Activated CD4-positive, alpha-beta memory T cell treated with anti-CD3 and anti-CD28 coated beads, Interleukin-2, amount 10 ng/mL, durations not matched to agents 7 days and 5 days (primary cell): ENCODE results near the gene TMEM119. TPM values are rescaled to one million over a fixed set of nuclear protein-coding genes. Genes with fewer than 3 reads are reported as not detected.
"Not testable (repeated sequence)": the region's sequence is repeated elsewhere in the genome, so short reads cannot be mapped to it uniquely, and the experiment has no call there.

Experiments
- CTCF ChIA-PET: fragments of 350-600 bp; sonication (Branson Sonifier 250); formaldehyde crosslinking; loops from one replicate; lab custom pipeline; 2021; ENCODE audit warnings: antibody characterized with exemption, inconsistent platforms; lab: Charles Lee
- POLR2A ChIA-PET: fragments of 350-600 bp; sonication (Branson Sonifier 250); formaldehyde crosslinking; loops from one replicate; lab custom pipeline; 2021; ENCODE audit warnings: antibody characterized with exemption; lab: Charles Lee
- DNase-seq: peaks from one replicate; pipeline ENCODE4 v3.0.0-alpha.2; 2020
- H3K27ac Mint-ChIP-seq: one replicate; pipeline ENCODE4 v1.8.0; 2021; ENCODE audit warnings: mild to moderate bottlenecking, mixed read lengths
- H3K27me3 Mint-ChIP-seq: one replicate; pipeline ENCODE4 v1.8.0; 2021; ENCODE audit warnings: mixed read lengths
- H3K36me3 Mint-ChIP-seq: one replicate; pipeline ENCODE4 v1.8.0; 2021; ENCODE audit warnings: low read depth, mixed read lengths
- H3K4me1 Mint-ChIP-seq: one replicate; pipeline ENCODE4 v1.8.0; 2021; ENCODE audit warnings: mixed read lengths
- H3K4me3 Mint-ChIP-seq: one replicate; pipeline ENCODE4 v1.8.0; 2021; ENCODE audit warnings: mild to moderate bottlenecking, mixed read lengths
- H3K9me3 Mint-ChIP-seq: one replicate; pipeline ENCODE4 v1.8.0; 2021; ENCODE audit warnings: mixed read lengths
- total RNA-seq, 2 experiments: library from RNA; stranded (reverse); gene quantifications; one replicate each; pipeline ENCODE4 v1.2.3, GENCODE V29; 2021

The TMEM119 gene
- total RNA-seq, 2 experiments from 2014 or later = 0.80 to 1.0 TPM

- peak within 1 kb of the TSS; percentile 99 for H3K27ac Mint-ChIP-seq
- H3K27me3 Mint-ChIP-seq = no peaks in the 10 kb centered on the region
- CTCF ChIA-PET = interaction anchor here (0.5 to 3.8 kb wide), 13 partner anchors 56 to 532 kb away, joined by 3 to 51 read pairs (median 4); partner anchors contain the start of gene SELPLG
- H3K4me1 Mint-ChIP-seq = peaks cover 63% of the 10 kb centered on the region
- peak; percentile 99 for DNase-seq
- H3K9me3 Mint-ChIP-seq = no peaks in the 10 kb centered on the region
- peaks cover 51% of the 10 kb centered on the region for H3K36me3 Mint-ChIP-seq
- POLR2A ChIA-PET = interaction anchor here (0.8 to 15.5 kb wide), 21 partner anchors 9 to 877 kb away, joined by 3 to 385 read pairs (median 5); partner anchors contain the start of genes FICD, PWP1, SELPLG and SSH1
- peak within 1 kb of the TSS; percentile 100 for H3K4me3 Mint-ChIP-seq
Observed at GRCh38 chr12:108562348-108563135, 35.3 kb downstream of the TMEM119 start, which contains the start of gene ISCU. TSS of gene ISCU (plus strand) at chr12:108562596. CDS start at chr12:108562623, 27 bp downstream.

DNA sequence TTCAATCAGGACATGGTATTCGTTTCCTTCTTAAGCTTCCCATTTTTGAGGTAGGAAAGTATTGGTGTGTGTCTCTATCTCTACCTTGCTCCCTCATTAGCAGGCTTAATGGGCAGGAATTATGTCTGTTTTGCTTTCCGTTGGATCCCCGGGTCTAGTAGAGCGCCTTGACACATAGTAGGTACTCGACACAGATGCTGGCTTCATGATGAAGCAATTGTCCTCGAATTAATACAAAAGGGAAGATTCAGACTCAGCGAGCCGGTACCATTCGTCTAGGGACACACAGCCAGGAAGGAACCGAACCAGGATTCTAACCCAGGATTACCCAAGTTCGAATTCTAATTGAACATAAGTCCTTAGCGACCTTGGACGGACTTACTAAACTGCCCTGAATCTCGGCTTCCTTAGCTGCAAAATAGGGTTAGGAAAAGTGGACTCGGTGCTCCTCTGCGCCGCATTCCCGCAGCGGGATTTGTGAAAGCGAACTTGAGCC, 36.0 kb downstream of the TMEM119 start:
- Mint-ChIP-seq H3K36me3 (peaks cover 49% of the 10 kb centered on the region), H3K9me3 (no peaks in the 10 kb centered on the region), H3K27me3 (no peaks in the 10 kb centered on the region), H3K4me3 (peak overlapping the region; percentile 100), H3K27ac (peak overlapping the region; percentile 99), H3K4me1 (peaks cover 61% of the 10 kb centered on the region)
- ChIA-PET POLR2A (interaction anchor here (0.8 to 15.5 kb wide), 25 partner anchors 9 to 877 kb away, joined by 3 to 385 read pairs (median 5); partner anchors contain the start of genes FICD, PWP1, SELPLG and SSH1), CTCF (interaction anchor here (0.7 to 3.8 kb wide), 12 partner anchors 57 to 532 kb away, joined by 3 to 51 read pairs (median 4); partner anchors contain the start of gene SELPLG)
- DNase-seq = no peak

DNA sequence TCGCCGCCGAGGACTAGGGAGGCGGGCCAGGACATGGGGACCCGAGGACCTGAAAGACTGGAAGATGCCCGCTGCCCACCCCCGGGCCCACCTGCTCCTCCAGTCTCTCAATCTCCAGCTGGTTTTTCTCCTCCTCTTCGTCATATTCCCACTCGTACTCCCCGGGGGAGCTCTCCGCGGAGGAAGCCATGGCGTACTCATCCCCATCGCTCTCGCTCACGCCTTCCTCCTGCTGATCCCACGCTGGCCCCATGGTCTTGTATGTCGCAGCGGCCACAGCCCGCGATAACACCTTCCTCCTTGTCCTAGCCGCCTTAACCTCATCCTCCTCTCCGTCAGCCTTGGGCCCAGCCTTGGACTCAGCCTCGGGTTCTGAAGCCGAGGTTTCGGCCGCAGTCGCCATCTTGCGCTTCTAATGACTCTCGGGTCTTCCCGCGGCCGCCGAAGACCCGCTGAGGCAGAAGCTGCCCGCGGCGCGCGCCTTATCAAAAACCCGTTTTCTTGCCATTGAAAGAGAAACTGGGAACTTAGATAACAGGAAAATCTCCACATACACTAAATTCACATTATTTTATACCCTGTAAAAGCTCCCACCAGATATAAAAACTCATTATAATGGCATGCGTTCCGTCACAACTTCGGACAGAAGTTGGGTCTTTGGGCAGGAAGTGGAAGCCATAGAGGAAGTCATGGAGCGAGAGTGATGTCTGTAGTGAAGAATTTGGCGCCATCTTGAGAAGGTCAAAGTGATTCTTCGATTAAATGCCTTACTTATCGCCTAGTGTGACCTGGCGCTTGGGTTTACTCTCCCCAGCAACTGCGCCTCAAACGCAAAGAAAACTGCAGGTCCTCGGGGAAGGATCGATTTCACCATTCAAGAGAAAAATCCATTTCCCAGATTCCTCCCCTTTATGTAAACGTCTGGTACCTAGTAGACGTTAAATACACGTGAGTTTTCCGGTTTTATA, 36.8 kb downstream of the TMEM119 start, which contains the start of gene SART3:
SART3 (minus strand) TSS at position 422 of the 968 bp plus-strand sequence; CDS start at position 403, 19 bp downstream.
- Mint-ChIP-seq H3K27me3 (no peaks in the 10 kb centered on the region), H3K27ac (peak within 1 kb of the TSS; percentile 99), H3K36me3 (peaks cover 50% of the 10 kb centered on the region), H3K9me3 (no peaks in the 10 kb centered on the region), H3K4me3 (peak within 1 kb of the TSS; percentile 100), H3K4me1 (peaks cover 63% of the 10 kb centered on the region)
- ChIA-PET POLR2A (interaction anchor here (0.6 to 15.5 kb wide), 24 partner anchors 9 to 1438 kb away, joined by 3 to 385 read pairs (median 4); partner anchors contain the start of genes ANKRD13A, FICD, SELPLG and SSH1), CTCF (interaction anchor here (0.6 to 3.8 kb wide), 9 partner anchors 8 to 297 kb away, joined by 3 to 51 read pairs (median 4); partner anchors contain the start of genes SELPLG and SSH1)
- peak; percentile 84 for DNase-seq

- Mint-ChIP-seq H3K27ac (peak overlapping the region; percentile 99), H3K27me3 (no peaks in the 10 kb centered on the region), H3K4me1 (peaks cover 60% of the 10 kb centered on the region), H3K36me3 (peaks cover 43% of the 10 kb centered on the region), H3K9me3 (no peaks in the 10 kb centered on the region), H3K4me3 (peak overlapping the region; percentile 100)
- CTCF ChIA-PET = interaction anchor here (1.2 to 3.8 kb wide), 8 partner anchors 8 to 297 kb away, joined by 3 to 51 read pairs (median 5); partner anchors contain the start of genes SELPLG and SSH1
- POLR2A ChIA-PET = interaction anchor here (0.6 to 15.5 kb wide), 20 partner anchors 9 to 1439 kb away, joined by 3 to 385 read pairs (median 4); partner anchors contain the start of genes ANKRD13A, FICD, SELPLG and SSH1
- no peak for DNase-seq
Observed at GRCh38 chr12:108560321-108560721, 37.6 kb downstream of the TMEM119 start.

DNA sequence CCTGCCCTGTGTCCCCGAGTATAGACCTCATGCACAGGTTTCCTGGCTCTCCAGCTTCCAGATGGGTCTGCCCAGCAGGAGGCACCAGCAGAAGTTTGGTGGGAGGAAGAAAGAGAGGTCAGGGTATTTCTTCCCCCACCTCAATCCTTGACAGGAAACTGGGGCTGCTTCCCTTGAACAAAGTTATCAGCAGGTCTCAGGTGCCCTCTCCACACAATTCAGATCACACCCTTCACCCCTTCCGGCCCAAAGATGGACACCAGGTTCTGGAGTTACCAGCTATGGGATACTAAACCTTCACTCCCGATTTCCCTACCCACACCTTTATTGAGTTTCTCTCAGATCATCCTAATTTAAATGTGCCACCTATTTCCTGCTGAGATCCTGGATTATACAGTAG, 38.1 kb downstream of the TMEM119 start:
- peak overlapping the region; percentile 100 for H3K4me3 Mint-ChIP-seq
- CTCF ChIA-PET = interaction anchor here (1.2 to 3.8 kb wide), 7 partner anchors 9 to 298 kb away, joined by 3 to 51 read pairs (median 6); partner anchors contain the start of genes SELPLG and SSH1
- no peaks in the 10 kb centered on the region for H3K27me3 Mint-ChIP-seq
- H3K4me1 Mint-ChIP-seq = peaks cover 63% of the 10 kb centered on the region
- peak overlapping the region; percentile 99 for H3K27ac Mint-ChIP-seq
- H3K36me3 Mint-ChIP-seq = peaks cover 40% of the 10 kb centered on the region
- POLR2A ChIA-PET = interaction anchor here (0.6 to 15.5 kb wide), 9 partner anchors 10 to 297 kb away, joined by 3 to 385 read pairs (median 9); partner anchors contain the start of genes SELPLG and SSH1
- DNase-seq = peak; percentile 20
- no peaks in the 10 kb centered on the region for H3K9me3 Mint-ChIP-seq

GRCh38 chr12:108559007-108559655, 38.8 kb downstream of the TMEM119 start:
- peak overlapping the region; percentile 99 for H3K27ac Mint-ChIP-seq
- H3K27me3 Mint-ChIP-seq = no peaks in the 10 kb centered on the region
- POLR2A ChIA-PET = interaction anchor here (0.6 to 15.5 kb wide), 4 partner anchors 10 to 73 kb away, joined by 5 to 385 read pairs (median 18); partner anchors contain the start of gene SELPLG
- peak overlapping the region; percentile 100 for H3K4me3 Mint-ChIP-seq
- H3K36me3 Mint-ChIP-seq = peaks cover 38% of the 10 kb centered on the region
- CTCF ChIA-PET = interaction anchor here (0.6 to 3.8 kb wide), 5 partner anchors 8 to 69 kb away, joined by 3 to 51 read pairs (median 4); no protein-coding TSS in a partner anchor
- DNase-seq = no peak
- peaks cover 62% of the 10 kb centered on the region for H3K4me1 Mint-ChIP-seq
- H3K9me3 Mint-ChIP-seq = no peaks in the 10 kb centered on the region

- Mint-ChIP-seq H3K36me3 (peaks cover 44% of the 10 kb centered on the region), H3K4me1 (peaks cover 76% of the 10 kb centered on the region)
- CTCF ChIA-PET = interaction anchor here (0.7 to 1.1 kb wide), 2 partner anchors 22 to 62 kb away, joined by 3 to 4 read pairs; no protein-coding TSS in a partner anchor
- not testable (repeated sequence) for DNase-seq, H3K4me3 Mint-ChIP-seq, H3K27ac Mint-ChIP-seq, H3K9me3 Mint-ChIP-seq, H3K27me3 Mint-ChIP-seq
- POLR2A ChIA-PET = interaction anchor here (1.2 kb wide), 1 partner anchor 280 kb away, joined by 3 read pairs; no protein-coding TSS in a partner anchor
Observed at GRCh38 chr12:108555383-108555782, 42.5 kb downstream of the TMEM119 start.

- Mint-ChIP-seq H3K4me3 (no peak overlapping the region), H3K4me1 (peaks cover 70% of the 10 kb centered on the region), H3K36me3 (peaks cover 41% of the 10 kb centered on the region), H3K27ac (no peak overlapping the region), H3K27me3 (no peaks in the 10 kb centered on the region), H3K9me3 (no peaks in the 10 kb centered on the region)
- ChIA-PET CTCF (no interaction called here), POLR2A (no interaction called here)
- no peak for DNase-seq
Observed at GRCh38 chr12:108553799-108554198, 44.1 kb downstream of the TMEM119 start.

- CTCF ChIA-PET = no interaction called here
- Mint-ChIP-seq H3K4me3 (no peak overlapping the region), H3K27ac (no peak overlapping the region), H3K4me1 (peaks cover 53% of the 10 kb centered on the region), H3K36me3 (peaks cover 45% of the 10 kb centered on the region), H3K27me3 (no peaks in the 10 kb centered on the region), H3K9me3 (no peaks in the 10 kb centered on the region)
- POLR2A ChIA-PET = interaction anchor here (0.9 to 1.0 kb wide), 2 partner anchors 9 to 10 kb away, joined by 4 read pairs; partner anchors contain the start of gene SART3
- DNase-seq = no peak
Observed at GRCh38 chr12:108551535-108551934, 46.3 kb downstream of the TMEM119 start.

- Mint-ChIP-seq H3K36me3 (peaks cover 52% of the 10 kb centered on the region), H3K4me3 (no peak overlapping the region), H3K27ac (peak overlapping the region; percentile 19), H3K27me3 (no peaks in the 10 kb centered on the region), H3K4me1 (peaks cover 37% of the 10 kb centered on the region), H3K9me3 (no peaks in the 10 kb centered on the region)
- DNase-seq = no peak
- ChIA-PET CTCF (interaction anchor here (1.1 to 1.2 kb wide), 2 partner anchors 10 to 37 kb away, joined by 5 to 9 read pairs; no protein-coding TSS in a partner anchor), POLR2A (interaction anchor here (1.0 to 2.3 kb wide), 4 partner anchors 10 to 79 kb away, joined by 3 to 16 read pairs (median 4); partner anchors contain the start of genes ISCU and SART3)
Observed at GRCh38 chr12:108548954-108549521, 48.8 kb downstream of the TMEM119 start.
